HCT116 (cell line): ENCODE data around the gene CWF19L1. TPM values are rescaled to one million over a fixed set of nuclear protein-coding genes. Genes with fewer than 3 reads are reported as not detected.

Source experiments
- ATAC-seq: fragments of 200-7000 bp; cut with Tn5 transposase; 2 replicates; pipeline ENCODE4 v1.9.1; 2020; ENCODE audit warnings: mild to moderate bottlenecking, moderate library complexity
- BruUV-seq: library from RNA; stranded (reverse); fragments of 400-500 nt; replicated peaks from 2 replicates; lab custom pipeline; 2021; lab: Mats Ljungman, UMichigan
- CTCF ChIA-PET: fragments of 300-600 bp; sonication (Branson Sonifier 250); formaldehyde crosslinking; loops from one replicate; lab custom pipeline; 2021; ENCODE audit warnings: antibody characterized with exemption; lab: Charles Lee
- POLR2A ChIA-PET: fragments of 300-600, 350-600 bp; sonication (Branson Sonifier 250); formaldehyde crosslinking; loops from one replicate; lab custom pipeline; 2021; ENCODE audit warnings: antibody characterized with exemption; lab: Charles Lee
- RAD21 ChIA-PET, 2 experiments: fragments of 300-600 bp; sonication (Branson Sonifier 250); formaldehyde crosslinking; loops; one replicate each; lab custom pipeline; 2023; ENCODE audit warnings: low total read pairs in 2 of 2; ENCODE audit not compliant: uncharacterized antibody in 2 of 2, unreplicated experiment in 2 of 2, low non-redundant PET in 1 of 2; lab: Charles Lee
- DNase-seq: peaks from one replicate; pipeline ENCODE4 v3.0.0-alpha.2; 2010; ENCODE audit warnings: low read depth, low spot score
- H2AFZ ChIP-seq: fragments of 200-600 bp; shearing (Covaris generic), sonication (generic); 2 replicates; pipeline ENCODE4 v1.6.1; 2017; ENCODE audit warnings: low read depth, mixed run types, mixed read lengths, antibody characterized with exemption, low read length; ENCODE audit not compliant: poor library complexity, severe bottlenecking
- H3K27ac ChIP-seq: 2 replicates; pipeline ENCODE4 v1.5.1; 2012; ENCODE audit warnings: low read depth, low read length
- H3K27me3 ChIP-seq: fragments of 200-600 bp; sonication (generic); 2 replicates; pipeline ENCODE4 v1.6.1; 2016; ENCODE audit warnings: mixed run types, low read length, mixed read lengths; ENCODE audit not compliant: insufficient read depth
- H3K36me3 ChIP-seq, 2 experiments: fragments of 200-500 bp in 1 of 2; fragments of 200-600 bp in 1 of 2; sonication (Bioruptor generic) in 1 of 2; sonication (generic) in 1 of 2; 2 replicates each; pipeline versions ENCODE4 v1.5.1 to v1.6.1; 2014 to 2016; ENCODE audit warnings: low read length in 2 of 2, inconsistent platforms in 1 of 2, mixed read lengths in 1 of 2, mixed run types in 1 of 2; ENCODE audit not compliant: insufficient read depth in 2 of 2, control insufficient read depth in 1 of 2
- H3K4me1 ChIP-seq, 2 experiments: fragments of 200-600 bp in 1 of 2; sonication (generic) in 1 of 2; 2 replicates each; pipeline versions ENCODE4 v1.5.1 to v1.6.1; 2012 to 2017; ENCODE audit warnings: low read length in 2 of 2, inconsistent platforms in 1 of 2, mild to moderate bottlenecking in 1 of 2, mixed read lengths in 1 of 2, mixed run types in 1 of 2, moderate library complexity in 1 of 2; ENCODE audit not compliant: insufficient read depth in 2 of 2, control insufficient read depth in 1 of 2
- H3K4me2 ChIP-seq: fragments of 200-600 bp; sonication (generic); 2 replicates; pipeline ENCODE4 v1.6.1; 2017; ENCODE audit warnings: mixed run types, low read length, mixed read lengths
- H3K4me3 ChIP-seq, 2 experiments: fragments of 200-600 bp in 1 of 2; sonication (generic) in 1 of 2; replicated peaks in 1 of 2; 2 replicates each; pipeline ENCODE4 v1.5.1; 2011 to 2016; ENCODE audit warnings: low read length in 2 of 2, control low read depth in 1 of 2, low read depth in 1 of 2, mild to moderate bottlenecking in 1 of 2, mixed read lengths in 1 of 2, mixed run types in 1 of 2
- H3K79me2 ChIP-seq: fragments of 200-600 bp; sonication (generic); 2 replicates; pipeline ENCODE4 v1.6.1; 2017; ENCODE audit warnings: mild to moderate bottlenecking, mixed run types, low read length, moderate library complexity, mixed read lengths; ENCODE audit not compliant: insufficient read depth
- H3K9ac ChIP-seq: fragments of 200-600 bp; sonication (generic); 2 replicates; pipeline ENCODE4 v1.6.1; 2016; ENCODE audit warnings: low read length, mixed read lengths
- H3K9me2 ChIP-seq: fragments of 200-600 bp; sonication (generic), shearing (Covaris generic); 2 replicates; pipeline ENCODE4 v1.6.1; 2017; ENCODE audit warnings: mixed run types, mild to moderate bottlenecking, moderate library complexity; ENCODE audit not compliant: insufficient read depth
- H3K9me3 ChIP-seq, 2 experiments: fragments of 200-500 bp in 1 of 2; fragments of 200-600 bp in 1 of 2; sonication (Bioruptor generic) in 1 of 2; sonication (generic) in 1 of 2; 2 replicates each; pipeline ENCODE4 v1.6.1; 2014 to 2017; ENCODE audit warnings: low read length in 2 of 2, mixed read lengths in 2 of 2, inconsistent platforms in 1 of 2, low read depth in 1 of 2, mild to moderate bottlenecking in 1 of 2, mixed run types in 1 of 2, moderate library complexity in 1 of 2; ENCODE audit not compliant: control insufficient read depth in 1 of 2, insufficient read depth in 1 of 2
- H4K20me1 ChIP-seq: fragments of 200-600 bp; sonication (generic), shearing (Covaris generic); 2 replicates; pipeline ENCODE4 v1.6.1; 2017; ENCODE audit warnings: mixed run types, mild to moderate bottlenecking, moderate library complexity; ENCODE audit not compliant: insufficient read depth
- CBX3 ChIP-seq: IDR thresholded peaks from 2 replicates; pipeline ENCODE4 v1.6.1; 2012; ENCODE audit warnings: low read depth
- CEBPB ChIP-seq: IDR thresholded peaks from 2 replicates; pipeline ENCODE4 v1.6.1; 2012; ENCODE audit warnings: low read depth
- ELF1 ChIP-seq: IDR thresholded peaks from 2 replicates; pipeline ENCODE4 v1.6.1; 2012; ENCODE audit warnings: low read depth, borderline replicate concordance
- EZH2 ChIP-seq: fragments of 200-600 bp; sonication (generic); IDR thresholded peaks from 2 replicates; pipeline ENCODE4 v1.6.1; 2017; ENCODE audit warnings: antibody characterized with exemption, mixed run types
- FOSL1 ChIP-seq: IDR thresholded peaks from 2 replicates; pipeline ENCODE4 v1.6.1; 2012; ENCODE audit warnings: low read depth
- JUND ChIP-seq: IDR thresholded peaks from 2 replicates; pipeline ENCODE4 v1.6.1; 2012
- POLR2A ChIP-seq: IDR thresholded peaks from 2 replicates; pipeline ENCODE4 v1.7.0; 2011; ENCODE audit warnings: borderline replicate concordance; ENCODE audit not compliant: insufficient read depth, insufficient read length; ENCODE audit errors: extremely low read depth
- POLR2AphosphoS5 ChIP-seq: IDR thresholded peaks from 2 replicates; pipeline ENCODE4 v1.6.1; 2011; ENCODE audit warnings: mild to moderate bottlenecking, low read depth, low read length, moderate library complexity
- RAD21 ChIP-seq: IDR thresholded peaks from 2 replicates; pipeline ENCODE4 v1.6.1; 2012; ENCODE audit warnings: low read depth, mild to moderate bottlenecking
- SIN3A ChIP-seq: IDR thresholded peaks from 2 replicates; pipeline ENCODE4 v1.6.1; 2012; ENCODE audit warnings: low read depth
- SP1 ChIP-seq: IDR thresholded peaks from 2 replicates; pipeline ENCODE4 v1.6.1; 2012; ENCODE audit warnings: low read depth
- SRF ChIP-seq: IDR thresholded peaks from 2 replicates; pipeline ENCODE4 v1.6.1; 2012; ENCODE audit warnings: low read depth
- ZFX ChIP-seq: fragments of 450-650 bp; IDR thresholded peaks from 2 replicates; pipeline ENCODE4 v1.6.1; 2017
- ZNF274 ChIP-seq: fragments of 200-500 bp; sonication (Bioruptor generic); IDR thresholded peaks from 2 replicates; pipeline ENCODE4 v1.6.1; 2014; ENCODE audit warnings: mild to moderate bottlenecking, low read depth, low read length, inconsistent platforms
- intact Hi-C: fragments of 100-400 bp; cut with micrococcal nuclease; formaldehyde crosslinking; loops from 2 replicates; pipeline ENCODE4 v1.10.0; 2022
- total RNA-seq: library from RNA; stranded (reverse); gene quantifications from one replicate; pipeline ENCODE4 v1.2.1, GENCODE V29; 2021; ENCODE audit not compliant: unreplicated experiment
- TF ChIP-seq, protein P1 (sequence below): IDR thresholded peaks from 2 replicates; pipeline ENCODE4 v1.6.1; 2012
- TF ChIP-seq, protein P2 (sequence below), 3 experiments: fragments of 200-600 bp in 1 of 3; sonication (generic) in 1 of 3; IDR thresholded peaks in 2 of 3; conservative IDR thresholded peaks in 1 of 3; 2 replicates each; pipeline ENCODE4 v1.5.1; 2012 to 2017; ENCODE audit warnings: low read depth in 2 of 3, low read length in 2 of 3, antibody characterized with exemption in 1 of 3, borderline replicate concordance in 1 of 3, control low read depth in 1 of 3, mild to moderate bottlenecking in 1 of 3, mixed read lengths in 1 of 3, mixed run types in 1 of 3, moderate library complexity in 1 of 3; ENCODE audit not compliant: insufficient read depth in 1 of 3

Gene CWF19L1
- total RNA-seq, 1 experiment from 2014 or later = 41.7 TPM

GRCh38 chr10:100238429-100238828, 29.0 kb downstream of the CWF19L1 start:
- DNase-seq (no peak), ATAC-seq (no peak)
- intact Hi-C loops = no loop called here
- H3K36me3 ChIP-seq = peaks cover 33 to 58% of the 10 kb centered on the region in 2 experiments
- RAD21 ChIA-PET = no interaction called here
- CTCF ChIA-PET = interaction anchor here (0.7 kb wide), 1 partner anchor 375 kb away, joined by 4 read pairs; no protein-coding TSS in a partner anchor
- H3K27me3 ChIP-seq = no peaks in the 10 kb centered on the region
- POLR2A ChIA-PET = no interaction called here
- peaks cover 5% of the 10 kb centered on the region; the same call in 1 of the 2 replicates for H3K79me2 ChIP-seq
- BruUV-seq = no TSS peak
- H3K4me3 ChIP-seq = no peak overlapping the region
- no peaks in the 10 kb centered on the region for H3K4me1 ChIP-seq
- no peak overlapping the region for H3K27ac ChIP-seq
- no peaks in the 10 kb centered on the region for H4K20me1 ChIP-seq
- H3K9me2 ChIP-seq = no peaks in the 10 kb centered on the region
- H2AFZ ChIP-seq = no peak overlapping the region
- H3K9ac ChIP-seq = no peak overlapping the region
- no peak overlapping the region for H3K4me2 ChIP-seq
- no peaks in the 10 kb centered on the region for H3K9me3 ChIP-seq
- TF ChIP-seq JUND (no peak), ZFX (no peak), RAD21 (no peak), POLR2AphosphoS5 (no peak), SIN3A (no peak), SRF (no peak), ZNF274 (no peak), FOSL1 (no peak), POLR2A (no peak), SP1 (no peak), EZH2 (no peak), ELF1 (no peak), CBX3 (no peak), CEBPB (no peak)
- TF ChIP-seq, protein P1, sequence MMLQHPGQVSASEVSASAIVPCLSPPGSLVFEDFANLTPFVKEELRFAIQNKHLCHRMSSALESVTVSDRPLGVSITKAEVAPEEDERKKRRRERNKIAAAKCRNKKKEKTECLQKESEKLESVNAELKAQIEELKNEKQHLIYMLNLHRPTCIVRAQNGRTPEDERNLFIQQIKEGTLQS = no peak
- TF ChIP-seq, protein P2, sequence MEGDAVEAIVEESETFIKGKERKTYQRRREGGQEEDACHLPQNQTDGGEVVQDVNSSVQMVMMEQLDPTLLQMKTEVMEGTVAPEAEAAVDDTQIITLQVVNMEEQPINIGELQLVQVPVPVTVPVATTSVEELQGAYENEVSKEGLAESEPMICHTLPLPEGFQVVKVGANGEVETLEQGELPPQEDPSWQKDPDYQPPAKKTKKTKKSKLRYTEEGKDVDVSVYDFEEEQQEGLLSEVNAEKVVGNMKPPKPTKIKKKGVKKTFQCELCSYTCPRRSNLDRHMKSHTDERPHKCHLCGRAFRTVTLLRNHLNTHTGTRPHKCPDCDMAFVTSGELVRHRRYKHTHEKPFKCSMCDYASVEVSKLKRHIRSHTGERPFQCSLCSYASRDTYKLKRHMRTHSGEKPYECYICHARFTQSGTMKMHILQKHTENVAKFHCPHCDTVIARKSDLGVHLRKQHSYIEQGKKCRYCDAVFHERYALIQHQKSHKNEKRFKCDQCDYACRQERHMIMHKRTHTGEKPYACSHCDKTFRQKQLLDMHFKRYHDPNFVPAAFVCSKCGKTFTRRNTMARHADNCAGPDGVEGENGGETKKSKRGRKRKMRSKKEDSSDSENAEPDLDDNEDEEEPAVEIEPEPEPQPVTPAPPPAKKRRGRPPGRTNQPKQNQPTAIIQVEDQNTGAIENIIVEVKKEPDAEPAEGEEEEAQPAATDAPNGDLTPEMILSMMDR (IDR thresholded peaks at IDR 0.05 in 2 of 3, conservative IDR thresholded peaks at IDR 0.05 in 1 of 3; ENCODE audit: borderline replicate concordance in 1 of 3, insufficient read depth in 1 of 3, low read depth in 2 of 3, low read length in 2 of 3) = no peak
